K562 (cell line): Measurements from ENCODE around the gene ARHGAP8. TPM values are rescaled to one million over a fixed set of nuclear protein-coding genes. Genes with fewer than 3 reads are reported as not detected.

Source experiments
- ATAC-seq: fragments of 200-7000 bp; cut with Tn5 transposase; 3 replicates; pipeline ENCODE4 v1.9.1; 2020; ENCODE audit warnings: moderate library complexity
- BruUV-seq: library from RNA; stranded (reverse); fragments of 400-500 nt; replicated peaks from 2 replicates; lab custom pipeline; 2021; lab: Mats Ljungman, UMichigan
- CTCF ChIA-PET: fragments of 300-600 bp; formaldehyde crosslinking; extraction: SDS; loops from one replicate; lab custom pipeline; 2021; ENCODE audit warnings: low intra/inter-chr PET ratio; lab: Yijun Ruan, JAX
- POLR2A ChIA-PET: fragments of 300-600, 350-650 bp; sonication (Branson Sonifier 250); formaldehyde crosslinking; extraction: SDS; loops from one replicate; lab custom pipeline; 2021; ENCODE audit warnings: antibody characterized with exemption, inconsistent platforms; lab: Yijun Ruan, JAX
- DNase-seq, 4 experiments: peaks; one replicate each; pipeline versions ENCODE4 v3.0.0 to v3.0.0-alpha.2; 2011 to 2018; ENCODE audit warnings: low spot score in 3 of 4, mixed read lengths in 3 of 4; ENCODE audit errors: extremely low read depth in 1 of 4
- FAIRE-seq: peaks from 2 replicates; lab custom pipeline; 2011; peaks lifted over from hg19 to GRCh38; lab: Jason Lieb, UNC
- H2AFZ ChIP-seq: 2 replicates; pipeline ENCODE4 v1.6.0; 2011; ENCODE audit warnings: low read depth, low read length, control low read depth, inconsistent platforms
- H3K27ac ChIP-seq: fragments of 200-600 bp; 3 replicates; pipeline ENCODE4 v1.8.0; 2011; ENCODE audit warnings: low read depth, mild to moderate bottlenecking, control low read depth, inconsistent platforms, low read length, moderate library complexity, mixed read lengths; ENCODE audit errors: extremely low read depth
- H3K27me3 ChIP-seq, 2 experiments: fragments of 300-600 bp in 1 of 2; 2 replicates in 1 of 2; 3 replicates in 1 of 2; pipeline versions ENCODE4 v1.6.0 to v1.8.0; 2011; ENCODE audit warnings: inconsistent platforms in 2 of 2, low read length in 2 of 2, mild to moderate bottlenecking in 1 of 2, mixed read lengths in 1 of 2, moderate library complexity in 1 of 2; ENCODE audit not compliant: control insufficient read depth in 2 of 2, insufficient read depth in 2 of 2
- H3K36me3 ChIP-seq: fragments of 300-600 bp; 3 replicates; pipeline ENCODE4 v1.8.0; 2011; ENCODE audit warnings: mild to moderate bottlenecking, low read length, inconsistent platforms; ENCODE audit not compliant: control insufficient read depth, insufficient read depth
- H3K4me1 ChIP-seq, 2 experiments: fragments of 200-600 bp in 1 of 2; replicated peaks in 1 of 2; 2 replicates in 1 of 2; 3 replicates in 1 of 2; pipeline versions ENCODE4 v1.5.1 to v1.8.0; 2011; ENCODE audit warnings: inconsistent platforms in 2 of 2, low read length in 2 of 2, mild to moderate bottlenecking in 1 of 2, mixed read lengths in 1 of 2, moderate library complexity in 1 of 2; ENCODE audit not compliant: control insufficient read depth in 2 of 2, insufficient read depth in 2 of 2
- H3K4me2 ChIP-seq: 2 replicates; pipeline ENCODE4 v1.6.1; 2011; ENCODE audit warnings: low read length, control low read depth, inconsistent platforms, mixed read lengths; ENCODE audit not compliant: insufficient read depth
- H3K4me3 ChIP-seq: fragments of 200-600 bp; sonication (generic), shearing (Covaris generic); 2 replicates; pipeline ENCODE4 v1.5.1; 2016; ENCODE audit warnings: control low read depth, inconsistent platforms
- H3K79me2 ChIP-seq: fragments of 200-600 bp; 3 replicates; pipeline ENCODE4 v1.8.0; 2011; ENCODE audit warnings: low read length, inconsistent platforms; ENCODE audit not compliant: control insufficient read depth, insufficient read depth
- H3K9ac ChIP-seq, 2 experiments: 2 replicates each; pipeline versions ENCODE4 v1.6.0 to v1.6.1; 2011; ENCODE audit warnings: low read depth in 2 of 2, low read length in 2 of 2, control low read depth in 1 of 2, inconsistent platforms in 1 of 2, mild to moderate bottlenecking in 1 of 2, mixed read lengths in 1 of 2; ENCODE audit not compliant: insufficient read depth in 1 of 2
- H3K9me1 ChIP-seq: one replicate; pipeline ENCODE4 v1.6.0; 2011; ENCODE audit warnings: inconsistent platforms, mild to moderate bottlenecking, low read length, moderate library complexity; ENCODE audit not compliant: control insufficient read depth, insufficient read depth
- H3K9me3 ChIP-seq: replicated peaks from 2 replicates; pipeline ENCODE4 v1.5.1; 2011; ENCODE audit warnings: low read depth, low read length, inconsistent platforms; ENCODE audit not compliant: control insufficient read depth, insufficient read depth
- H4K20me1 ChIP-seq: replicated peaks from 2 replicates; pipeline ENCODE4 v1.6.1; 2011; ENCODE audit warnings: low read length, inconsistent platforms, mixed read lengths; ENCODE audit not compliant: control insufficient read depth, insufficient read depth
- CBX8 ChIP-seq: fragments of 200-600 bp; sonication (generic); IDR thresholded peaks from 2 replicates; pipeline ENCODE4 v1.6.1; 2012; ENCODE audit warnings: borderline replicate concordance, mixed run types, low read depth, mild to moderate bottlenecking, moderate library complexity, mixed read lengths, low read length, control low read depth, inconsistent platforms; ENCODE audit not compliant: poor library complexity, severe bottlenecking; ENCODE audit errors: extremely low read depth
- DPF2 ChIP-seq: fragments of 450-650 bp; IDR thresholded peaks from 2 replicates; pipeline ENCODE4 v1.6.1; 2016
- GATA2 ChIP-seq: sonication (generic); formaldehyde crosslinking; IDR thresholded peaks from 2 replicates; pipeline ENCODE4 v1.4.0; 2020; ENCODE audit warnings: mild to moderate bottlenecking, missing genetic modification reagents
- HNRNPH1 ChIP-seq: fragments of 200-400 bp; formaldehyde crosslinking; optimal IDR thresholded peaks from 2 replicates; pipeline ENCODE3; 2017; ENCODE audit warnings: low read depth, mild to moderate bottlenecking, low read length, moderate library complexity
- NFE2 ChIP-seq: IDR thresholded peaks from 2 replicates; pipeline ENCODE4 v1.6.1; 2014; ENCODE audit warnings: antibody characterized with exemption, low read depth
- SP1 ChIP-seq: sonication (generic); formaldehyde crosslinking; IDR thresholded peaks from 2 replicates; pipeline ENCODE4 v1.8.1; 2022; ENCODE audit warnings: mild to moderate bottlenecking, missing genetic modification reagents
- TAL1 ChIP-seq: fragments of 450-650 bp; IDR thresholded peaks from 2 replicates; pipeline ENCODE4 v1.6.1; 2016; ENCODE audit warnings: mild to moderate bottlenecking
- ZBTB12 ChIP-seq: fragments of 250-450 bp; sonication (Bioruptor Pico); IDR thresholded peaks from 2 replicates; pipeline ENCODE4 v1.4.0; 2020
- ZNF507 ChIP-seq: conservative IDR thresholded peaks from 2 replicates; pipeline ENCODE4 v1.6.1; 2017; ENCODE audit warnings: missing genetic modification characterization, missing compliant biosample characterization
- WGBS: fragments of 100-300 bp; shearing (Covaris generic); methylation state at CpG from one replicate; pipeline ENCODE4 v1.1.6; 2016; ENCODE audit warnings: low coverage, mixed read lengths; ENCODE audit not compliant: insufficient coverage; ENCODE audit errors: missing lambda C conversion rate; 5-methylcytosine and 5-hydroxymethylcytosine counted together
- in situ Hi-C: fragments of 300-500 bp; cut with MboI; formaldehyde crosslinking; loops from 4 replicates; pipeline ENCODE4 v1.15.0; 2018; ENCODE audit warnings: inconsistent platforms, mixed read lengths
- intact Hi-C: fragments of 100-400 bp; cut with micrococcal nuclease; formaldehyde crosslinking; loops from 2 replicates; pipeline ENCODE4 v1.14.2; 2022
- polyA plus RNA-seq, 8 experiments: library from polyadenylated mRNA; depleted of rRNA in 4 of 8; stranded (reverse) in 5 of 8; unstranded in 3 of 8; fragments of >200 nt; fragmentation: Nextera tagmentation in 2 of 8; fragmentation: Illumina TruSeq in 1 of 8; extraction: Ambion mirVana in 2 of 8; extraction: Trizol in 1 of 8; gene quantifications; 2 replicates each; pipeline versions ENCODE4 v1.2.1 to v1.2.3, GENCODE V29; 2011 to 2014; ENCODE audit warnings: inconsistent platforms in 1 of 8, missing spikeins in 1 of 8
- total RNA-seq, 7 experiments: library from RNA; depleted of rRNA in 6 of 7; stranded (reverse); fragments of >200 nt in 6 of 7; fragmentation: Illumina TruSeq in 2 of 7; extraction: Trizol in 2 of 7; gene quantifications; 2 replicates each; pipeline versions ENCODE4 v1.2.1 to v1.2.3, GENCODE V29; 2011 to 2021; ENCODE audit warnings: low replicate concordance in 1 of 7

ARHGAP8 gene
- total and polyA plus RNA-seq, 9 of the 15 experiments (the other 6 are each of a cell fraction or from before 2014, with no cell fraction given), result 0.15 to 2.2 (median 0.62) TPM

- TF ChIP-seq GATA2 (CRISPR knock-in tag), result no peak
- no peak for TF ChIP-seq SP1 (CRISPR knock-in tag)
- TF ChIP-seq ZBTB12, result no peak
- TF ChIP-seq NFE2, result no peak
- TF ChIP-seq TAL1, result no peak
- TF ChIP-seq ZNF507 (tag), result no peak
- TF ChIP-seq HNRNPH1, result no peak
Observed at GRCh38 chr22:44838316-44839016, 86.1 kb downstream of the ARHGAP8 start (continued).

GRCh38 chr22:44839061-44839460, 86.7 kb downstream of the ARHGAP8 start:
- H3K36me3 ChIP-seq, result no peaks in the 10 kb centered on the region
- intact Hi-C loops (no loop called here), in situ Hi-C loops (no loop called here)
- TF ChIP-seq CBX8, result no peak
- no peak for TF ChIP-seq DPF2
- H3K9ac ChIP-seq, result no peak overlapping the region
- CTCF ChIA-PET, result no interaction called here
- no peak overlapping the region for H3K4me3 ChIP-seq
- no peaks in the 10 kb centered on the region for H3K9me1 ChIP-seq
- WGBS, result 7% methylated on average over 5 of the region's 7 CpGs
- POLR2A ChIA-PET, result interaction anchor here (0.7 kb wide), 1 partner anchor 654 kb away, joined by 3 read pairs; no protein-coding TSS in a partner anchor
- H4K20me1 ChIP-seq, result no peaks in the 10 kb centered on the region
- peaks cover 4 to 26% of the 10 kb centered on the region in 2 experiments; a peak in 3 of 5 replicates for H3K27me3 ChIP-seq
- FAIRE-seq, result no peak
- no TSS peak for BruUV-seq
- no peak overlapping the region for H3K4me2 ChIP-seq
- ATAC-seq, result no peak
- DNase-seq, result no peak
- H2AFZ ChIP-seq, result no peak overlapping the region
- no peaks in the 10 kb centered on the region for H3K4me1 ChIP-seq
- no peaks in the 10 kb centered on the region for H3K79me2 ChIP-seq
- no peak overlapping the region for H3K27ac ChIP-seq
- H3K9me3 ChIP-seq, result no peaks in the 10 kb centered on the region
